ENCODE results near the gene SLC9A1. TPM values are rescaled to one million over a fixed set of nuclear protein-coding genes. Genes with fewer than 3 reads are reported as not detected.

Gene SLC9A1
- total and polyA plus RNA-seq, 11 donors: 9.4 to 44.9 (median 20.6) TPM

GRCh38 chr1:27086026-27086425 is 68.9 kb downstream of the SLC9A1 start:
- intact Hi-C loops (cut with DNase I): no loop called here
- DNase-seq (no peak), ATAC-seq (no peak)
- Histone ChIP-seq H3K27me3 (no peaks in the 10 kb centered on the region), H3K9me3 (peaks cover 0 to 20% (median 3%) of the 10 kb centered on the region in 12 donors), H3K36me3 (no peaks in the 10 kb centered on the region), H3K27ac (no peak overlapping the region), H3K4me3 (no peak overlapping the region), H3K4me1 (no peaks in the 10 kb centered on the region)
- 73 to 82% (median 77%) methylated on average over 3 of the region's 3 CpGs for WGBS, 4 donors
- no peak for TF ChIP-seq POLR2A (IDR thresholded peaks at IDR 0.05)
- TF ChIP-seq, protein P1, sequence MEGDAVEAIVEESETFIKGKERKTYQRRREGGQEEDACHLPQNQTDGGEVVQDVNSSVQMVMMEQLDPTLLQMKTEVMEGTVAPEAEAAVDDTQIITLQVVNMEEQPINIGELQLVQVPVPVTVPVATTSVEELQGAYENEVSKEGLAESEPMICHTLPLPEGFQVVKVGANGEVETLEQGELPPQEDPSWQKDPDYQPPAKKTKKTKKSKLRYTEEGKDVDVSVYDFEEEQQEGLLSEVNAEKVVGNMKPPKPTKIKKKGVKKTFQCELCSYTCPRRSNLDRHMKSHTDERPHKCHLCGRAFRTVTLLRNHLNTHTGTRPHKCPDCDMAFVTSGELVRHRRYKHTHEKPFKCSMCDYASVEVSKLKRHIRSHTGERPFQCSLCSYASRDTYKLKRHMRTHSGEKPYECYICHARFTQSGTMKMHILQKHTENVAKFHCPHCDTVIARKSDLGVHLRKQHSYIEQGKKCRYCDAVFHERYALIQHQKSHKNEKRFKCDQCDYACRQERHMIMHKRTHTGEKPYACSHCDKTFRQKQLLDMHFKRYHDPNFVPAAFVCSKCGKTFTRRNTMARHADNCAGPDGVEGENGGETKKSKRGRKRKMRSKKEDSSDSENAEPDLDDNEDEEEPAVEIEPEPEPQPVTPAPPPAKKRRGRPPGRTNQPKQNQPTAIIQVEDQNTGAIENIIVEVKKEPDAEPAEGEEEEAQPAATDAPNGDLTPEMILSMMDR (IDR thresholded peaks at IDR 0.05): no peak

DNA sequence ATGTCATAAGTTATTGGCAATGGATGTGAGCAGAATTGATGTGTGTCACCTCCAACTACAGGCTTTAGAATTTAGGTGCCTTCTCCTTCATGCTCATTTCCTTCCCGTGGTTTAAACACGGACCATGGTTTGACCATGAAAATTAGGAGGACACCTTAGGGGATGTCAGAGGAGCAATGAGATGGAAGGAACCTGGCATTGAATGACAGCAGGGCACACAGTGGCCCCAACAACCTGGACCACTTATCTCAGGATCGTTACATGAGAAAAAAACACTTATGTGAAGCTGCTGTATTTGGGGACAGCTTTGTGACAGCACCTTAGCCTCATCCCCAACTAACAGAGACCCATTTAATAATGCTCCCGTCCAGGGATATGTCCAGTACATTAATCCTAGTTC is 70.8 kb downstream of the SLC9A1 start:
- Histone ChIP-seq H3K27me3 (no peaks in the 10 kb centered on the region), H3K36me3 (no peaks in the 10 kb centered on the region), H3K4me3 (no peak overlapping the region), H3K4me1 (no peaks in the 10 kb centered on the region), H3K27ac (no peak overlapping the region), H3K9me3 (peaks cover 0 to 22% (median 3%) of the 10 kb centered on the region in 12 donors)
- TF ChIP-seq, protein P1 (IDR thresholded peaks at IDR 0.05): no peak
- no peak for TF ChIP-seq POLR2A (IDR thresholded peaks at IDR 0.05)
- ATAC-seq: no peak
- DNase-seq: no peak
- intact Hi-C loops (cut with DNase I): no loop called here
- WGBS, 4 donors: 81 to 91% (median 86%) methylated on average over 4 of the region's 4 CpGs

DNA sequence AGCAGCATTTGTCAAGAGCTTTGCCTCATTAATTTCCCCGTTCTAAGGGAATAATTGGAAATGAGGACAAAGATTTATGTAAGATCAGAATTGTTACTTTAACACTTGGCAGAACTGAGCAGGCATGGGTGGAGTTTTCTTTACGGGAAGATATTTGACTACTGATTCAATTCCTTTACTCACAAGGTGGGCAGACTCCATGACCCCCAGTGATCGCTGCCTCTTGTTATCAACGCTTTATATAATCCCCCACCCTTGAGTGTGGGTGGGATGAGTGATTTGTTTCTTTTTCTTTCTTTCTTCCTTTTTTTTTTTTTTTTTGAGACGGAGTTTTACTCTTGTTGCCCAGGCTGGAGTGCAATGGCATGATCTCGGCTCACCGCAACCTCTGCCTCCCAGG is 77.0 kb downstream of the SLC9A1 start:
- ATAC-seq (no peak), DNase-seq (no peak)
- Histone ChIP-seq H3K4me3 (no peak overlapping the region), H3K27me3 (no peaks in the 10 kb centered on the region), H3K27ac (no peak overlapping the region), H3K9me3 (peaks cover 0 to 5% (median 0%) of the 10 kb centered on the region in 12 donors), H3K4me1 (no peaks in the 10 kb centered on the region), H3K36me3 (no peaks in the 10 kb centered on the region)
- TF ChIP-seq POLR2A (IDR thresholded peaks at IDR 0.05): no peak
- TF ChIP-seq, protein P1 (IDR thresholded peaks at IDR 0.05): no peak
- WGBS, 4 donors: 50 to 69% (median 65%) methylated on average over 5 to 7 of the region's 7 CpGs
- intact Hi-C loops (cut with DNase I): no loop called here

DNA sequence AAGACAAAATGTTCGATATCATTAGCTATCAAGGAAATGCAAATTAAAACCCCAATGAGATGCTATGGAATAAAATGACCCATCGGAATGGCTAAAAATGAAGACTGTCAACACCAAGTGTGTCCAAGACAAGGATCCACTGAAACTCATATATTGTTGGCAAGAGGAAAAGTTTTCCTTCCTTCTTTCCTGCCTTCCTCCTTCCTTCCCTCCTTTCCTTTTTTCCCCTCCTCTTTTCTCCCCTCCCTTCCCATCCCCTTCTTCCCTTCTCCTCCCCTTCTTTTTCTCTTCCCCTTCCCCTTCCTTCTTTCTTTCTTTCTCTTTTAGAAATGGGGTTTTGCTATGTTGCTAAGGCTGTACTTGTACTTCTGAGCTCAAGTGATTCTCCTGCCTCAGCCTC is 78.1 kb downstream of the SLC9A1 start:
- no peak for DNase-seq
- no peak for ATAC-seq
- Histone ChIP-seq H3K27me3 (no peaks in the 10 kb centered on the region), H3K4me3 (no peak overlapping the region), H3K9me3 (peaks cover 0 to 5% (median 0%) of the 10 kb centered on the region in 12 donors), H3K27ac (no peak overlapping the region), H3K4me1 (no peaks in the 10 kb centered on the region), H3K36me3 (no peaks in the 10 kb centered on the region)
- intact Hi-C loops (cut with DNase I): no loop called here
- 87 to 94% (median 91%) methylated on average over 2 of the region's 2 CpGs for WGBS, 4 donors
- no peak for TF ChIP-seq POLR2A (IDR thresholded peaks at IDR 0.05)
- TF ChIP-seq, protein P1 (IDR thresholded peaks at IDR 0.05): no peak
